Upper lobe of left lung (tissue), 6 donors: Measurements from ENCODE around the gene R3HDM4. TPM values are rescaled to one million over a fixed set of nuclear protein-coding genes. Genes with fewer than 3 reads are reported as not detected.

Experiments used
- ATAC-seq, 2 donors: fragments of 200-7000 bp; cut with Tn5 transposase; one replicate each; pipeline ENCODE4 v1.9.1; 2022; ENCODE audit warnings: mild to moderate bottlenecking in 2 of 2, moderate library complexity in 2 of 2; ENCODE audit not compliant: low FRiP score in 2 of 2
- DNase-seq, 2 donors: peaks; one replicate each; pipeline ENCODE4 v3.0.0-alpha.2; 2019 to 2020
- H3K27ac ChIP-seq, 4 donors: fragments of 200-600 bp; sonication (generic); one replicate each; pipeline ENCODE4 v1.5.1; 2016 to 2019
- H3K27me3 ChIP-seq, 4 donors: fragments of 200-600 bp; sonication (generic); one replicate each; pipeline ENCODE4 v1.5.1; 2017 to 2019
- H3K36me3 ChIP-seq, 4 donors: fragments of 200-600 bp; sonication (generic); one replicate each; pipeline ENCODE4 v1.5.1; 2016 to 2019
- H3K4me1 ChIP-seq, 4 donors: fragments of 200-600 bp; sonication (generic); one replicate each; pipeline ENCODE4 v1.5.1; 2018 to 2019
- H3K4me3 ChIP-seq, 4 donors: fragments of 200-600 bp; sonication (generic); one replicate each; pipeline ENCODE4 v1.5.1; 2017 to 2019; ENCODE audit warnings: mild to moderate bottlenecking in 2 of 4, moderate library complexity in 1 of 4
- H3K9me3 ChIP-seq, 4 donors: fragments of 200-600 bp; sonication (generic); one replicate each; pipeline ENCODE4 v1.5.1; 2018 to 2019
- EP300 ChIP-seq, 4 donors: sonication (generic); formaldehyde crosslinking; IDR thresholded peaks; one replicate each; pipeline ENCODE4 v1.5.1; 2017; ENCODE audit warnings: antibody characterized with exemption in 4 of 4, control low read depth in 2 of 4
- POLR2A ChIP-seq, 4 donors: fragments of 450-650 bp; IDR thresholded peaks; one replicate each; pipeline ENCODE4 v1.5.1; 2016 to 2017; ENCODE audit warnings: antibody characterized with exemption in 4 of 4, mild to moderate bottlenecking in 2 of 4
- POLR2AphosphoS5 ChIP-seq, 2 donors: sonication (generic); formaldehyde crosslinking; IDR thresholded peaks; one replicate each; pipeline ENCODE4 v1.5.1; 2017; ENCODE audit warnings: antibody characterized with exemption in 2 of 2
- WGBS, 2 donors: methylation state at CpG; one replicate each; pipeline ENCODE4 v1.1.5; 2017 to 2018; 5-methylcytosine and 5-hydroxymethylcytosine counted together
- total RNA-seq, 6 donors: library from RNA; depleted of rRNA in 4 of 6; stranded (reverse); fragments of >200 nt in 4 of 6; gene quantifications; one replicate each; pipeline versions ENCODE4 v1.1.0 to v1.2.1, GENCODE V29; 2016 to 2021
- TF ChIP-seq, protein P1 (sequence below), 6 experiments: fragments of 450-650 bp in 4 of 6; fragments of 200-600 bp in 2 of 6; sonication (generic) in 2 of 6; IDR thresholded peaks; one replicate each; pipeline ENCODE4 v1.5.1; 2016 to 2019; ENCODE audit warnings: antibody characterized with exemption in 6 of 6
- donor health status: DM: no; HTN: no; CAD: no; lungs with moderate emphysema.
- donor health status: DM: no; HTN: yes; CAD: no; lungs with severe emphysema.

R3HDM4 gene
- total RNA-seq, 6 donors from 2014 or later, result 39.6 to 71.2 (median 63.3) TPM

DNA sequence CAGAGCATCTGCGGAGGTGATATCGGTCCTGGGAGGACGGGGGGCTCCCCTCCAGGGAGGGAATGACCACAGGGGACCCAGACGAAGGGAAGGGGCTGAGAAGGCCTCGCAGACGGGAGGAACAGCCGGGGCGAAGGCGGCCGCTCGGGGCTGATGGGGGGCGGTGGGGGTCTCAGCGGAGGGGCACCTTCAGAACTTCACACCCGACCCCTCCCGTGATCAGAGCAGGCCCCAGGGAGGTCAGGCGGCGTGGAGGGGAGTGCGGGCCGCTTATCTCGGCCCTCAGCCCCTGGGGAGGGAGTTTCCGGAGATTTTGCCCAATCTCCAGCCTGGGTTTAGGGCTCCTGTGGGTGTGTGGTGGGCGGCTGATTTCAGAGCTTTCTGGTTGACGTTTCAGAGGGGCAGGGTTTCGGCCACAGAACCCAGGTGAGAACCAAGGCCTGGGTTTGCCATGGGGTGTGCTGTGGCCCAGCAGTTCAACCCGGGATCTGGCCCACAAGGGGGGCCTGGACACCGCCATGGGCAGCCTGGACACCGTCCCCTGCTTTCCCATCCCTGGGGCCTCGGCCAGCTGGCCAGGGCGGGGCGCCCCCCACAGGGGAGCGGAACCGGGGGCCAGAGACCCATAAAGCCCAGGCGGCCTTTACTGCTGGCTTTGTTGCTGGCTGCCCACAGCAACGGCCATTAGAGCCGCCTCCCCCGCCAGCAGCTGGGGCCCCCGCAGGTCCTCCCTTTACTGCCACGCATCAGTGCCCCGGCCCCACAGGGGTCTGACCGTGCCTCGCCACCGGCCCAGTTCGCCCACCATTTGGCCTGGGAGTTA lies 41.9 kb upstream of the R3HDM4 start:
- H3K27ac ChIP-seq, result no peak overlapping the region
- peaks cover 0 to 2% (median 0%) of the 10 kb centered on the region in 4 donors for H3K36me3 ChIP-seq
- peak in 1 of 2 donors; percentile 76 for DNase-seq
- no peaks in the 10 kb centered on the region for H3K9me3 ChIP-seq
- H3K27me3 ChIP-seq, result no peaks in the 10 kb centered on the region
- H3K4me1 ChIP-seq, result peaks cover 17 to 29% (median 25%) of the 10 kb centered on the region in 4 donors
- no peak overlapping the region for H3K4me3 ChIP-seq
- TF ChIP-seq, protein P1, sequence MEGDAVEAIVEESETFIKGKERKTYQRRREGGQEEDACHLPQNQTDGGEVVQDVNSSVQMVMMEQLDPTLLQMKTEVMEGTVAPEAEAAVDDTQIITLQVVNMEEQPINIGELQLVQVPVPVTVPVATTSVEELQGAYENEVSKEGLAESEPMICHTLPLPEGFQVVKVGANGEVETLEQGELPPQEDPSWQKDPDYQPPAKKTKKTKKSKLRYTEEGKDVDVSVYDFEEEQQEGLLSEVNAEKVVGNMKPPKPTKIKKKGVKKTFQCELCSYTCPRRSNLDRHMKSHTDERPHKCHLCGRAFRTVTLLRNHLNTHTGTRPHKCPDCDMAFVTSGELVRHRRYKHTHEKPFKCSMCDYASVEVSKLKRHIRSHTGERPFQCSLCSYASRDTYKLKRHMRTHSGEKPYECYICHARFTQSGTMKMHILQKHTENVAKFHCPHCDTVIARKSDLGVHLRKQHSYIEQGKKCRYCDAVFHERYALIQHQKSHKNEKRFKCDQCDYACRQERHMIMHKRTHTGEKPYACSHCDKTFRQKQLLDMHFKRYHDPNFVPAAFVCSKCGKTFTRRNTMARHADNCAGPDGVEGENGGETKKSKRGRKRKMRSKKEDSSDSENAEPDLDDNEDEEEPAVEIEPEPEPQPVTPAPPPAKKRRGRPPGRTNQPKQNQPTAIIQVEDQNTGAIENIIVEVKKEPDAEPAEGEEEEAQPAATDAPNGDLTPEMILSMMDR (IDR thresholded peaks at IDR 0.05), result no peak
- 86 to 87% methylated on average over 20 to 23 of the region's 43 CpGs for WGBS, 2 donors
- ATAC-seq, result no peak

DNA sequence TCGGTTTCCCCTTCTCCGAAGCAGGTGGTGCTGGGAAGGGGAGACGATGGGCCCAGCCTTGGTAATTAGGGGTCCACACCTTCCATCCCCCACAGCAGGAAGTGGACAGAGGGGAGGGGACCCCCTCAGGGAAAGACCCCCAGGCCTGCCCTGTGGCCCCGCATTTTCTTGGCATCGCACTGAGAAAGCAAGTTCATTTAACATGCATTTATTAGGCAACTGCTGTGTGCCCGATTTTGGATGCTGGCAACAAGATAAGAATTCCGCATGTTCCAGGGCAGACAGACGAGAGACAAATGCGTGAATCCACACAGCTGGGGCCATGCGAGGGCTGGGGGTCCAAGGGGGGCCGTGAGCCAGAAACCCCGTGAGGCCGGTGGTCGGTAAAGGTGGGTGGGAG lies 41.3 kb upstream of the R3HDM4 start:
- no peak overlapping the region for H3K27ac ChIP-seq
- H3K4me3 ChIP-seq, result no peak overlapping the region
- ATAC-seq, result no peak
- peaks cover 17 to 29% (median 25%) of the 10 kb centered on the region in 4 donors for H3K4me1 ChIP-seq
- H3K36me3 ChIP-seq, result no peaks in the 10 kb centered on the region
- no peaks in the 10 kb centered on the region for H3K9me3 ChIP-seq
- no peaks in the 10 kb centered on the region for H3K27me3 ChIP-seq
- no peak for DNase-seq
- 87 to 92% methylated on average over 11 to 14 of the region's 14 CpGs for WGBS, 2 donors
- no peak for TF ChIP-seq EP300 (IDR thresholded peaks at IDR 0.05)
- TF ChIP-seq, protein P1 (IDR thresholded peaks at IDR 0.05), result no peak
- no peak for TF ChIP-seq POLR2A (IDR thresholded peaks at IDR 0.05)
- TF ChIP-seq POLR2AphosphoS5 (IDR thresholded peaks at IDR 0.05), result no peak

DNA sequence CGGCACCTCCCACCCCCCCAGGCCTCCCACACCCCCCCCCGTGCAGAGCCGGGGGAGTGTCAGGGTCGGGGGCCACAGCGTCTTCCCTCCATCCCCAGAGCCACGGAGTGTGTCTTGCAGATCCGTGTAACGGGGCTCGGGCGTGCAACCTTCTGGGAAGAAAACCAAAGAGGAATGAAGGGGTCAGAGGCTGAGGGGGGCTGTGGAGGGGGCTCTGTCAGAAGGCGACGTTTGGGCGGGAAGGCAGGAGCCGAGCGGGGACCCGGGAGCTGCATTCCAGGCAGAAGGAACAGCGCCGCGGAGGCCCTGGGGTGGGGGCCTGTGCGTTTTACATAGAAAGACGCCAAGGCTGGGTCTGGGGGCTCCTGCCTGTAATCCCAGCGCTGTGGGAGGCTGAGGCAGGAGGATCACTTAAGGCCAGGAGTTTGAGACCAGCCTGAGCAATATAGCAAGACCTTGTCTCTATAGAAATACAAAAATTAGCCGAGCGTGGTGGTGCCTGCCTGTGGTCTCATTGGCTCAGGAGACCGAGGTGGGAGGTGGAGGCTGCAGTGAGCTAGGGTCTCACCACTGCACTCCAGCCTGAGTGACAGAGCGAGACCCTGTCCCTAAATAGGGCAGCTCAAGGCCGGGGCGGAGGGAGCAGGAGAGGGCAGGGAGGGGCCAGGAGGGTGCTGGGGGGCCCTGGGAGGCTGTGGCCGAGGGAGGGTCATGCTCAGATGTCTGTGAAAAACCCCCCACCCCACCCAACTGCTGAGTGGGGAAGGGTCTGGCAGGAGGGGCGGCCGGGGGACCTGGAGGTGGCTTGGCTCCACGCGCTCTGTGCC lies 40.6 kb upstream of the R3HDM4 start:
- H3K27me3 ChIP-seq, result no peaks in the 10 kb centered on the region
- no peaks in the 10 kb centered on the region for H3K36me3 ChIP-seq
- H3K27ac ChIP-seq, result peak overlapping the region in 2 of 4 donors; percentile 5 to 64
- peak overlapping the region in 3 of 4 donors; percentile 7 to 13 (median 11) for H3K4me3 ChIP-seq
- TF ChIP-seq EP300 (IDR thresholded peaks at IDR 0.05), result no peak
- TF ChIP-seq, protein P1 (IDR thresholded peaks at IDR 0.05), result no peak
- no peak for TF ChIP-seq POLR2A (IDR thresholded peaks at IDR 0.05)
- no peak for TF ChIP-seq POLR2AphosphoS5 (IDR thresholded peaks at IDR 0.05)
- H3K9me3 ChIP-seq, result no peaks in the 10 kb centered on the region
- 38 to 46% methylated on average over 24 to 32 of the region's 33 CpGs for WGBS, 2 donors
- ATAC-seq, result peak in 1 of 2 donors; percentile 19
- peaks cover 17 to 29% (median 25%) of the 10 kb centered on the region in 4 donors for H3K4me1 ChIP-seq
- DNase-seq, result no peak

DNA sequence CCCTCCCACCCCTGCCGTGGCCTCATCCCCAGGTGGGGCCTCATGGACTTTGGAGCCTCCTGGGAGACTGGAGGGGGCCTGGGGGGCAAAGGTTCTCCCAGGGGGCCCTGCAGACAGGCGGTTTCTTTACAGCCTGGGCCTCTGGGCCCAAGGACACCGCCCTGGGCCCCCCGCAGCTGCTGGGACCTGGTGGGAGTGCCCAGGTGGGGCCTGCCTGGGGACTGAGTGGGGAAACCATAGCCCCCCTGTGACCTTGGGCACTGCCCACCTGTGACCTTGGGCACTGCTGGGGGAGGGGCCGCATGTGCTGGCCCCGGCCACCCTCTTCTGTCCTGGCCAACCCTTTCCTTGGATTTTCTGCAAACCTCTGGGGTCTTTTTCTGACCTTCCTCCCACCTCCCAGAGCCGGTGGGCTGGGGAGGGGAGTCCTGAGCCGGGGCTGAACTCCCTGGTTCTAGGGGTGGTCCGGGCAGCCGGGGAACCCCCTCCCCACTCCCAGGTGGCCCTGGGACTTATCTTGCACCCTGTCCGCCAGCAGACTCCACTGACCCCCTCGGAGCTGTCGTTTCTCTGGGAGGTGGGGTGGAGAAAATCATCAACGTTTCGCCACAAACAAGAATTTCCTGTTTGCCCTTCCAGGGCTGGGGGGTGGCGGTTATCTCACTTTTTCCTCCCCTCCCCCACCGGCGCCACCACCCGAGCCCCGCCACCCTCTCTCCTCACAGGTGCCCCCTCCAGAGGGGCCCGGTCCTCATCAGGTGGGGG lies 39.8 kb upstream of the R3HDM4 start:
- Histone ChIP-seq H3K4me3 (peak overlapping the region in 3 of 4 donors; percentile 7 to 13 (median 11)), H3K27ac (peak overlapping the region in 2 of 4 donors; percentile 5 to 64), H3K4me1 (peaks cover 23 to 29% (median 25%) of the 10 kb centered on the region in 4 donors), H3K36me3 (peaks cover 0 to 3% (median 0%) of the 10 kb centered on the region in 4 donors), H3K9me3 (no peaks in the 10 kb centered on the region), H3K27me3 (no peaks in the 10 kb centered on the region)
- no peak for TF ChIP-seq POLR2A (IDR thresholded peaks at IDR 0.05)
- TF ChIP-seq POLR2AphosphoS5 (IDR thresholded peaks at IDR 0.05), result no peak
- TF ChIP-seq EP300 (IDR thresholded peaks at IDR 0.05), result no peak
- TF ChIP-seq, protein P1 (IDR thresholded peaks at IDR 0.05), result no peak
- peak; percentile 28 to 61 for DNase-seq
- WGBS, 2 donors, result 8 to 20% methylated on average over 10 to 21 of the region's 21 CpGs
- no peak for ATAC-seq
